SK-N-MC (cell line): Measurements from ENCODE around the gene SMYD1.

Source experiments
- EZH2 ChIP-seq: fragments of 200-600 bp; sonication (generic); IDR thresholded peaks from one replicate; pipeline ENCODE4 v1.6.1; 2017; ENCODE audit warnings: antibody characterized with exemption
- FOXP2 ChIP-seq: optimal IDR thresholded peaks from 2 replicates; pipeline ENCODE3; 2011; ENCODE audit warnings: mild to moderate bottlenecking, moderate library complexity; ENCODE audit not compliant: insufficient read depth; ENCODE audit errors: extremely low read length, control extremely low read depth

GRCh38 chr2:88070055-88070454 lies 2.4 kb downstream of the SMYD1 start:
- TF ChIP-seq EZH2 = no peak
- no peak for TF ChIP-seq FOXP2
